Coronary artery (tissue), 2 donors: ENCODE data around the gene BCAM.

ENCODE experiments used
- DNase-seq: peaks from one replicate; pipeline ENCODE4 v3.0.0-alpha.2; 2017; ENCODE audit warnings: low spot score
- H3K27ac ChIP-seq, 2 donors: fragments of 200-600 bp; sonication (generic); one replicate each; pipeline ENCODE4 v1.5.1; 2016 to 2019
- H3K4me3 ChIP-seq: fragments of 200-600 bp; sonication (generic); 2 replicates; pipeline ENCODE4 v1.5.1; 2016; ENCODE audit warnings: mild to moderate bottlenecking, moderate library complexity
- CTCF ChIP-seq: fragments of 200-600 bp; sonication (generic); IDR thresholded peaks from one replicate; pipeline ENCODE4 v1.5.1; 2019; ENCODE audit warnings: antibody characterized with exemption

Gene BCAM

GRCh38 chr19:44839276-44839675, 30.4 kb downstream of the BCAM start:
- no peak for TF ChIP-seq CTCF
- no peak for DNase-seq
- H3K4me3 ChIP-seq, result no peak overlapping the region
- H3K27ac ChIP-seq, result no peak overlapping the region

GRCh38 chr19:44840811-44841210, 31.9 kb downstream of the BCAM start:
- no peak for TF ChIP-seq CTCF
- no peak overlapping the region for H3K27ac ChIP-seq
- no peak overlapping the region for H3K4me3 ChIP-seq
- DNase-seq, result no peak

- Histone ChIP-seq H3K27ac (no peak overlapping the region), H3K4me3 (no peak overlapping the region)
- no peak for TF ChIP-seq CTCF
- DNase-seq, result no peak
These were observed 32.3 kb downstream of the BCAM start for GRCh38 chr19:44841231-44841630.

- DNase-seq, result peak; percentile 77
- Histone ChIP-seq H3K4me3 (peak overlapping the region; percentile 92), H3K27ac (peak overlapping the region; percentile 58 to 95)
- TF ChIP-seq CTCF, result no peak
These were observed 36.3 kb downstream of the BCAM start for GRCh38 chr19:44845286-44845611.

GRCh38 chr19:44845612-44846454, 36.9 kb downstream of the BCAM start, which contains the start of gene NECTIN2:
Gene NECTIN2 (plus strand): TSS chr19:44846297. CDS start chr19:44846526, 229 bp downstream.
- DNase-seq, result peak; percentile 100
- H3K4me3 ChIP-seq, result peak within 1 kb of the TSS; percentile 92
- peak within 1 kb of the TSS; percentile 95 to 96 for H3K27ac ChIP-seq
- peak; percentile 42 for TF ChIP-seq CTCF

- Histone ChIP-seq H3K4me3 (peak overlapping the region; percentile 92), H3K27ac (peak overlapping the region; percentile 95 to 96)
- DNase-seq, result peak; percentile 84
- no peak for TF ChIP-seq CTCF
These were observed 37.7 kb downstream of the BCAM start for GRCh38 chr19:44846455-44847143.
